Smooth muscle cell of bladder (primary cell): ENCODE data around the gene TMCO5A. TPM values are rescaled to one million over a fixed set of nuclear protein-coding genes. Genes with fewer than 3 reads are reported as not detected.

Experiments
- total RNA-seq: library from RNA; depleted of rRNA; stranded (reverse); fragments of >200 nt; gene quantifications from 2 replicates; pipeline ENCODE4 v1.2.3, GENCODE V29; 2014

The TMCO5A gene
- not detected in 2 replicates for total RNA-seq

GRCh38 chr15:37934340-37934739 is at the start of gene TMCO5A:
TSS of gene TMCO5A (plus strand) at chr15:37934640. CDS start at chr15:37936324, 1,684 bp downstream.

